Loucy (cell line): ENCODE results near the gene SORBS1.

Experiments
- H2AFZ ChIP-seq: fragments of 200-600 bp; sonication (generic); 2 replicates; pipeline ENCODE4 v1.6.0; 2016; ENCODE audit warnings: antibody characterized with exemption, mild to moderate bottlenecking, low read length, moderate library complexity
- H3F3A ChIP-seq: fragments of 200-600 bp; 2 replicates; pipeline ENCODE4 v1.6.0; 2016; ENCODE audit warnings: antibody characterized with exemption, low read depth, mild to moderate bottlenecking
- H3K27me3 ChIP-seq: fragments of 200-600 bp; sonication (generic); 2 replicates; pipeline ENCODE4 v1.6.1; 2014; ENCODE audit warnings: low read length, mild to moderate bottlenecking; ENCODE audit not compliant: insufficient read depth, poor library complexity, severe bottlenecking
- H3K36me3 ChIP-seq: fragments of 200-600 bp; sonication (generic); 2 replicates; pipeline ENCODE4 v1.6.1; 2016; ENCODE audit warnings: low read length; ENCODE audit not compliant: insufficient read depth
- H3K4me1 ChIP-seq: fragments of 200-600 bp; sonication (generic); 2 replicates; pipeline ENCODE4 v1.5.1; 2014; ENCODE audit warnings: low read length, mild to moderate bottlenecking; ENCODE audit not compliant: insufficient read depth, poor library complexity, severe bottlenecking
- H3K4me2 ChIP-seq: fragments of 200-600 bp; sonication (generic); 2 replicates; pipeline ENCODE4 v1.6.0; 2014; ENCODE audit warnings: antibody characterized with exemption, low read length, low read depth, mild to moderate bottlenecking; ENCODE audit not compliant: poor library complexity, severe bottlenecking
- H3K4me3 ChIP-seq: fragments of 200-600 bp; sonication (generic); 2 replicates; pipeline ENCODE4 v1.5.1; 2014; ENCODE audit warnings: low read length, mild to moderate bottlenecking, mixed read lengths; ENCODE audit not compliant: poor library complexity, severe bottlenecking
- H3K79me2 ChIP-seq: fragments of 200-600 bp; sonication (generic); 2 replicates; pipeline ENCODE4 v1.6.1; 2014; ENCODE audit warnings: low read length; ENCODE audit not compliant: insufficient read depth
- H3K9ac ChIP-seq: fragments of 200-600 bp; sonication (generic); 2 replicates; pipeline ENCODE4 v1.6.0; 2014; ENCODE audit warnings: mild to moderate bottlenecking, low read depth, low read length, moderate library complexity; ENCODE audit not compliant: poor library complexity, severe bottlenecking
- H3K9me2 ChIP-seq: fragments of 200-600 bp; sonication (generic); replicated peaks from 2 replicates; pipeline ENCODE4 v1.6.1; 2016; ENCODE audit warnings: low read depth, low read length, mixed read lengths
- H3K9me3 ChIP-seq: fragments of 200-600 bp; sonication (generic); 2 replicates; pipeline ENCODE4 v1.6.1; 2014; ENCODE audit warnings: mild to moderate bottlenecking, antibody characterized with exemption, low read length, low read depth; ENCODE audit not compliant: insufficient read depth
- H4K20me1 ChIP-seq: fragments of 200-600 bp; sonication (generic); 2 replicates; pipeline ENCODE4 v1.6.0; 2014; ENCODE audit warnings: antibody characterized with exemption, low read length, mild to moderate bottlenecking; ENCODE audit not compliant: insufficient read depth, poor library complexity, severe bottlenecking
- CTCF ChIP-seq: fragments of 200-600 bp; sonication (generic); conservative IDR thresholded peaks from 2 replicates; pipeline ENCODE4 v1.5.1; 2014; ENCODE audit warnings: mild to moderate bottlenecking, antibody characterized with exemption, low read length
- EZH2phosphoT487 ChIP-seq: fragments of 200-600 bp; IDR thresholded peaks from 2 replicates; pipeline ENCODE4 v1.6.1; 2018; ENCODE audit warnings: antibody characterized with exemption, mild to moderate bottlenecking, moderate library complexity, borderline replicate concordance

Gene SORBS1

DNA sequence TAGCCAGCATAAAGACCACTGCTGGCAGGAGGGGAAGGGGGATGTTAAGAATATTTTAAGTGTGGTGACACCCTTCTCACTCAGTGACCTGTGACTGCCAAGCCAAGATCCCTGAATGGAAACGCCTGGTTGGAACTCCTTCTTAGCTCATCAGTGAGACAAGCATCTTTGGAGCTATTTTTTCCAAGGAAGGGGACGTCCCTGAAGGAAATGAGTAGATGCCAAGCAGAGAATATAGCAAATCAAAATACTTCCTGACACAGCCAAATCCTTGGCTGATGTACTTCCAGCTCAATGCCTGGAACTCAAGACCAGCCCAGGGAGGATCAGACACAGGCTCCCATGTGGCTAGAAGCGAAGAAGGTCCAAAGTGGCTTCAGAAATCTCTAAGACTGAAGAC is 82.2 kb downstream of the SORBS1 start:
- H2AFZ ChIP-seq: no peak overlapping the region
- no peak overlapping the region for H3K4me3 ChIP-seq
- no peaks in the 10 kb centered on the region for H3K36me3 ChIP-seq
- H3K9me3 ChIP-seq: no peaks in the 10 kb centered on the region
- no peaks in the 10 kb centered on the region for H3K27me3 ChIP-seq
- no peaks in the 10 kb centered on the region for H4K20me1 ChIP-seq
- H3K4me1 ChIP-seq: no peaks in the 10 kb centered on the region
- H3F3A ChIP-seq: no peaks in the 10 kb centered on the region
- H3K79me2 ChIP-seq: no peaks in the 10 kb centered on the region
- TF ChIP-seq EZH2phosphoT487: no peak
- TF ChIP-seq CTCF: no peak
- H3K9me2 ChIP-seq: no peaks in the 10 kb centered on the region
- H3K4me2 ChIP-seq: no peak overlapping the region
- no peak overlapping the region for H3K9ac ChIP-seq

GRCh38 chr10:95478185-95478584 is 83.0 kb downstream of the SORBS1 start:
- Histone ChIP-seq H3F3A (no peaks in the 10 kb centered on the region), H3K27me3 (no peaks in the 10 kb centered on the region), H3K9me3 (no peaks in the 10 kb centered on the region), H3K4me1 (no peaks in the 10 kb centered on the region), H3K36me3 (no peaks in the 10 kb centered on the region), H3K9ac (no peak overlapping the region), H4K20me1 (no peaks in the 10 kb centered on the region), H3K4me3 (no peak overlapping the region), H3K4me2 (no peak overlapping the region), H3K9me2 (no peaks in the 10 kb centered on the region), H2AFZ (no peak overlapping the region), H3K79me2 (no peaks in the 10 kb centered on the region)
- TF ChIP-seq CTCF: no peak
- no peak for TF ChIP-seq EZH2phosphoT487

GRCh38 chr10:95477175-95477520 is 84.0 kb downstream of the SORBS1 start:
- no peak overlapping the region for H3K4me2 ChIP-seq
- H3K9ac ChIP-seq: no peak overlapping the region
- H3K79me2 ChIP-seq: no peaks in the 10 kb centered on the region
- no peaks in the 10 kb centered on the region for H3K27me3 ChIP-seq
- no peaks in the 10 kb centered on the region for H3K36me3 ChIP-seq
- H4K20me1 ChIP-seq: no peaks in the 10 kb centered on the region
- no peaks in the 10 kb centered on the region for H3K9me3 ChIP-seq
- H3F3A ChIP-seq: no peaks in the 10 kb centered on the region
- H3K4me1 ChIP-seq: no peaks in the 10 kb centered on the region
- H3K4me3 ChIP-seq: no peak overlapping the region
- H3K9me2 ChIP-seq: no peaks in the 10 kb centered on the region
- H2AFZ ChIP-seq: no peak overlapping the region
- TF ChIP-seq EZH2phosphoT487: no peak
- no peak for TF ChIP-seq CTCF
